OCI-LY1 (cell line): ENCODE measurements around the gene ANKRD34B.

Experiments
- H2AFZ ChIP-seq: fragments of 200-600 bp; sonication (generic), shearing (Covaris generic); 2 replicates; pipeline ENCODE4 v1.6.0; 2014; ENCODE audit warnings: antibody characterized with exemption, mild to moderate bottlenecking, low read length
- H3F3A ChIP-seq: fragments of 200-600 bp; sonication (generic), shearing (Covaris generic); 2 replicates; pipeline ENCODE4 v1.6.0; 2014; ENCODE audit warnings: mild to moderate bottlenecking, antibody characterized with exemption, low read length, moderate library complexity; ENCODE audit not compliant: insufficient read depth
- H3K27ac ChIP-seq: fragments of 200-600 bp; sonication (generic); 2 replicates; pipeline ENCODE4 v1.5.1; 2014; ENCODE audit warnings: low read length, mixed run types, mild to moderate bottlenecking, low read depth; ENCODE audit not compliant: poor library complexity, severe bottlenecking
- H3K27me3 ChIP-seq: fragments of 200-600 bp; sonication (generic); 2 replicates; pipeline ENCODE4 v1.6.0; 2014; ENCODE audit warnings: antibody characterized with exemption, mild to moderate bottlenecking, low read length, moderate library complexity; ENCODE audit not compliant: insufficient read depth
- H3K36me3 ChIP-seq: fragments of 200-600 bp; sonication (generic); 2 replicates; pipeline ENCODE4 v1.6.1; 2014; ENCODE audit warnings: mild to moderate bottlenecking, antibody characterized with exemption, low read length, moderate library complexity, mixed read lengths; ENCODE audit not compliant: insufficient read depth
- H3K4me1 ChIP-seq: fragments of 200-600 bp; sonication (generic); 2 replicates; pipeline ENCODE4 v1.5.1; 2014; ENCODE audit warnings: mild to moderate bottlenecking, low read length, moderate library complexity; ENCODE audit not compliant: insufficient read depth, severe bottlenecking
- H3K4me2 ChIP-seq: fragments of 200-600 bp; sonication (generic), shearing (Covaris generic); 2 replicates; pipeline ENCODE4 v1.6.1; 2014; ENCODE audit warnings: low read length
- H3K4me3 ChIP-seq: fragments of 200-600 bp; sonication (generic); 2 replicates; pipeline ENCODE4 v1.5.1; 2014; ENCODE audit warnings: low read length, low read depth, mild to moderate bottlenecking, mixed read lengths; ENCODE audit not compliant: poor library complexity, severe bottlenecking
- H3K79me2 ChIP-seq: fragments of 200-600 bp; shearing (Covaris generic); 2 replicates; pipeline ENCODE4 v1.6.1; 2016; ENCODE audit warnings: mixed run types, low read length, mixed read lengths; ENCODE audit not compliant: insufficient read depth
- H3K9ac ChIP-seq: fragments of 200-600 bp; sonication (generic), shearing (Covaris generic); 2 replicates; pipeline ENCODE4 v1.6.1; 2014; ENCODE audit warnings: mild to moderate bottlenecking, low read length, mixed read lengths
- H3K9me2 ChIP-seq: fragments of 200-600 bp; sonication (generic), shearing (Covaris generic); 2 replicates; pipeline ENCODE4 v1.6.1; 2014; ENCODE audit warnings: low read depth, mild to moderate bottlenecking, low read length, mixed read lengths
- H3K9me3 ChIP-seq: fragments of 200-600 bp; shearing (Covaris generic); 2 replicates; pipeline ENCODE4 v1.6.1; 2014; ENCODE audit warnings: low read length, mixed read lengths
- H4K20me1 ChIP-seq: fragments of 200-600 bp; sonication (generic), shearing (Covaris generic); 2 replicates; pipeline ENCODE4 v1.6.0; 2016; ENCODE audit warnings: mild to moderate bottlenecking, low read length; ENCODE audit not compliant: insufficient read depth
- CTCF ChIP-seq: fragments of 200-600 bp; sonication (generic), shearing (Covaris generic); IDR thresholded peaks from 2 replicates; pipeline ENCODE4 v1.5.1; 2017; ENCODE audit warnings: mild to moderate bottlenecking, antibody characterized with exemption, low read length, moderate library complexity, mixed read lengths
- EZH2 ChIP-seq: fragments of 200-600 bp; sonication (generic), shearing (Covaris generic); IDR thresholded peaks from 2 replicates; pipeline ENCODE4 v1.8.0; 2017; ENCODE audit warnings: borderline replicate concordance, mixed run types, mild to moderate bottlenecking, antibody characterized with exemption, low read length, moderate library complexity, mixed read lengths

ANKRD34B gene

GRCh38 chr5:80592105-80592504, 22.0 kb upstream of the ANKRD34B start:
- Histone ChIP-seq H3K9me2 (no peaks in the 10 kb centered on the region), H3K4me3 (no peak overlapping the region), H3K4me1 (no peaks in the 10 kb centered on the region), H4K20me1 (no peaks in the 10 kb centered on the region), H3K9me3 (no peaks in the 10 kb centered on the region), H3K27me3 (no peaks in the 10 kb centered on the region), H3K27ac (no peak overlapping the region), H3F3A (no peaks in the 10 kb centered on the region), H3K4me2 (no peak overlapping the region), H2AFZ (no peak overlapping the region), H3K9ac (no peak overlapping the region), H3K79me2 (no peaks in the 10 kb centered on the region), H3K36me3 (no peaks in the 10 kb centered on the region)
- no peak for TF ChIP-seq EZH2
- TF ChIP-seq CTCF, result no peak

GRCh38 chr5:80591352-80591751, 21.3 kb upstream of the ANKRD34B start:
- no peaks in the 10 kb centered on the region for H3K4me1 ChIP-seq
- H3K27me3 ChIP-seq, result no peaks in the 10 kb centered on the region
- H3K4me3 ChIP-seq, result no peak overlapping the region
- H3K27ac ChIP-seq, result no peak overlapping the region
- H3K36me3 ChIP-seq, result no peaks in the 10 kb centered on the region
- no peaks in the 10 kb centered on the region for H4K20me1 ChIP-seq
- H3F3A ChIP-seq, result no peaks in the 10 kb centered on the region
- no peak overlapping the region for H3K4me2 ChIP-seq
- no peaks in the 10 kb centered on the region for H3K9me3 ChIP-seq
- no peaks in the 10 kb centered on the region for H3K9me2 ChIP-seq
- no peak for TF ChIP-seq EZH2
- TF ChIP-seq CTCF, result no peak
- no peak overlapping the region for H3K9ac ChIP-seq
- H3K79me2 ChIP-seq, result no peaks in the 10 kb centered on the region
- no peak overlapping the region for H2AFZ ChIP-seq

GRCh38 chr5:80590766-80591165, 20.7 kb upstream of the ANKRD34B start:
- H3K4me2 ChIP-seq, result no peak overlapping the region
- no peak overlapping the region for H3K9ac ChIP-seq
- H3K36me3 ChIP-seq, result no peaks in the 10 kb centered on the region
- no peaks in the 10 kb centered on the region for H3K9me2 ChIP-seq
- no peak overlapping the region for H2AFZ ChIP-seq
- no peaks in the 10 kb centered on the region for H3K79me2 ChIP-seq
- no peaks in the 10 kb centered on the region for H3K27me3 ChIP-seq
- H3K27ac ChIP-seq, result no peak overlapping the region
- no peak for TF ChIP-seq EZH2
- no peak for TF ChIP-seq CTCF
- no peaks in the 10 kb centered on the region for H3K9me3 ChIP-seq
- H3F3A ChIP-seq, result no peaks in the 10 kb centered on the region
- H4K20me1 ChIP-seq, result no peaks in the 10 kb centered on the region
- no peaks in the 10 kb centered on the region for H3K4me1 ChIP-seq
- no peak overlapping the region for H3K4me3 ChIP-seq
